Activated CD4-positive, alpha-beta T cell treated with anti-CD3 and anti-CD28 coated beads, Interleukin-2, amount 10 ng/mL, durations not matched to agents 24 days and 14 days (primary cell): Measurements from ENCODE around the gene DSC3. TPM values are rescaled to one million over a fixed set of nuclear protein-coding genes. Genes with fewer than 3 reads are reported as not detected.
"Not testable (repeated sequence)": the region's sequence is repeated elsewhere in the genome, so short reads cannot be mapped to it uniquely, and the experiment has no call there.

Experiments used
- DNase-seq: peaks from one replicate; pipeline ENCODE4 v3.0.0; 2022
- H3K27ac Mint-ChIP-seq: one replicate; pipeline ENCODE4 v1.8.0; 2022; ENCODE audit warnings: mild to moderate bottlenecking, mixed read lengths
- H3K27me3 Mint-ChIP-seq: one replicate; pipeline ENCODE4 v1.8.0; 2022; ENCODE audit warnings: mixed read lengths
- H3K36me3 Mint-ChIP-seq: one replicate; pipeline ENCODE4 v1.8.0; 2022; ENCODE audit warnings: low read depth, mild to moderate bottlenecking, mixed read lengths
- H3K4me1 Mint-ChIP-seq: one replicate; pipeline ENCODE4 v1.8.0; 2021; ENCODE audit warnings: mixed read lengths
- H3K4me3 Mint-ChIP-seq: one replicate; pipeline ENCODE4 v1.8.0; 2022; ENCODE audit warnings: mild to moderate bottlenecking, moderate library complexity, mixed read lengths
- H3K9me3 Mint-ChIP-seq: one replicate; pipeline ENCODE4 v1.8.0; 2021; ENCODE audit warnings: mixed read lengths
- intact Hi-C: fragments of 100-400 bp; cut with micrococcal nuclease; formaldehyde crosslinking; loops from one replicate; pipeline ENCODE4 v1.15.1; 2023
- total RNA-seq: library from RNA; stranded (reverse); gene quantifications from 2 replicates; pipeline ENCODE4 v1.2.3, GENCODE V29; 2022

Gene DSC3
- total RNA-seq, 1 donor from 2014 or later: not detected

- Mint-ChIP-seq H3K27ac (no peak overlapping the region), H3K4me3 (no peak overlapping the region), H3K9me3 (no peaks in the 10 kb centered on the region), H3K4me1 (no peaks in the 10 kb centered on the region), H3K36me3 (no peaks in the 10 kb centered on the region), H3K27me3 (no peaks in the 10 kb centered on the region)
- intact Hi-C loops: loop anchor here (10.0 kb wide), 1 partner anchor 58 kb away; no protein-coding TSS in a partner anchor
- DNase-seq: no peak
Observed at GRCh38 chr18:30982285-30982992, 60.1 kb downstream of the DSC3 start.

DNA sequence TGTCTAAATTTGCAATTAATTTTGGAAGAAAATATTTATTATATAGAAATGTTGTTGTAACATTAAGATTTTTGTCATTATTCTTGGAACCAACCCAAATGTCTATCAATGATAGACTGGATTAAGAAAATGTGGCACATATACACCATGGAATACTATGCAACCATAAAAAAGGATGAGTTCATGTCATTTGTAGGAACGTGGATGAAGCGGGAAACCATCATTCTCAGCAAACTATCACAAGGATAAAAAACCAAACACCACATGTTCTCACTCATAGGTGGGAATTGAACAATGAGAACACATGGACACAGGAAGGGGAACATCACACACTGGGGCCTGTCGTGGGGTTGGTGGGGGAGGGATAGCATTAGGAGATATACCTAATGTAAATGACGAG, 64.5 kb downstream of the DSC3 start:
- H3K36me3 Mint-ChIP-seq, H3K27ac Mint-ChIP-seq, H3K4me1 Mint-ChIP-seq, DNase-seq, H3K4me3 Mint-ChIP-seq, H3K27me3 Mint-ChIP-seq, H3K9me3 Mint-ChIP-seq: not testable (repeated sequence)
- intact Hi-C loops: loop anchor here (10.0 kb wide), 1 partner anchor 1103 kb away; no protein-coding TSS in a partner anchor

DNA sequence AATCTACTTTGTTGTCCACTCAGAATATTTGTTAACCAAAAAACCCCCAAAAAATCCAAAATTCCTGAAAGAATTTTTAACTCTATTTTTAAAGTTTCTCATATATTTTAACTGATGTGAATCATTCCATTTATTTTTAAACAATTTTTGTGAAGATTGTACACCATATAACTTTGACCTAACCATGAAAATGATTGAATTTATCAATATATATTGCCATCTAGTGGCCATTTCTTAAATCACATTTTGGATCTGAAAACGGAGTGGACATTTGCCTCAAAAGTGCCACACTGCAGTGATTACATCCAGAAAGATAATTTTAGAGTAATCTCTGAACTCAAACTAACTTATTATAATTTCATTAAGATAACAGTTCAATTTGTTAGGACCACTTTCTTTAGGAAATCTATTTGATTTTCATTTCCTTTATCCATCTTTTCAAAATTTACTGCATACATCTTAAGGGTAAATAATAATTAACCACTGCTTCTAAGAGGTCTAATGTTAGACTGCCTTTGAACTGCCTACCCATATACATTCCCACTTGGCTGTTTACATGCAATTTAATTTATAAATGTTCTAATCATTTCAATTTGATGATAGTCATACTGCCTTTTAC, 71.1 kb downstream of the DSC3 start:
- no peaks in the 10 kb centered on the region for H3K9me3 Mint-ChIP-seq
- DNase-seq: no peak
- H3K4me1 Mint-ChIP-seq: no peaks in the 10 kb centered on the region
- H3K27me3 Mint-ChIP-seq: no peaks in the 10 kb centered on the region
- H3K36me3 Mint-ChIP-seq: no peaks in the 10 kb centered on the region
- intact Hi-C loops: loop anchor here (10.0 kb wide), 1 partner anchor 1097 kb away; no protein-coding TSS in a partner anchor
- no peak overlapping the region for H3K4me3 Mint-ChIP-seq
- no peak overlapping the region for H3K27ac Mint-ChIP-seq

GRCh38 chr18:30970196-30970816, 72.2 kb downstream of the DSC3 start:
- H3K36me3 Mint-ChIP-seq: no peaks in the 10 kb centered on the region
- intact Hi-C loops: loop anchor here (10.0 kb wide), 1 partner anchor 1096 kb away; no protein-coding TSS in a partner anchor
- H3K4me3 Mint-ChIP-seq: no peak overlapping the region
- H3K4me1 Mint-ChIP-seq: no peaks in the 10 kb centered on the region
- DNase-seq: no peak
- H3K27me3 Mint-ChIP-seq: no peaks in the 10 kb centered on the region
- H3K9me3 Mint-ChIP-seq: no peaks in the 10 kb centered on the region
- no peak overlapping the region for H3K27ac Mint-ChIP-seq

- Mint-ChIP-seq H3K4me1 (no peaks in the 10 kb centered on the region), H3K4me3 (no peak overlapping the region), H3K27ac (no peak overlapping the region), H3K9me3 (no peaks in the 10 kb centered on the region), H3K27me3 (no peaks in the 10 kb centered on the region), H3K36me3 (no peaks in the 10 kb centered on the region)
- DNase-seq: no peak
- intact Hi-C loops: loop anchor here (10.0 kb wide), 1 partner anchor 1095 kb away; no protein-coding TSS in a partner anchor
Observed at GRCh38 chr18:30969670-30970170, 72.8 kb downstream of the DSC3 start.

- Mint-ChIP-seq H3K27ac (no peak overlapping the region), H3K9me3 (no peaks in the 10 kb centered on the region), H3K36me3 (no peaks in the 10 kb centered on the region), H3K4me1 (no peaks in the 10 kb centered on the region), H3K27me3 (no peaks in the 10 kb centered on the region), H3K4me3 (no peak overlapping the region)
- intact Hi-C loops: no loop called here
- DNase-seq: no peak
Observed at GRCh38 chr18:30967701-30968100, 74.8 kb downstream of the DSC3 start.

DNA sequence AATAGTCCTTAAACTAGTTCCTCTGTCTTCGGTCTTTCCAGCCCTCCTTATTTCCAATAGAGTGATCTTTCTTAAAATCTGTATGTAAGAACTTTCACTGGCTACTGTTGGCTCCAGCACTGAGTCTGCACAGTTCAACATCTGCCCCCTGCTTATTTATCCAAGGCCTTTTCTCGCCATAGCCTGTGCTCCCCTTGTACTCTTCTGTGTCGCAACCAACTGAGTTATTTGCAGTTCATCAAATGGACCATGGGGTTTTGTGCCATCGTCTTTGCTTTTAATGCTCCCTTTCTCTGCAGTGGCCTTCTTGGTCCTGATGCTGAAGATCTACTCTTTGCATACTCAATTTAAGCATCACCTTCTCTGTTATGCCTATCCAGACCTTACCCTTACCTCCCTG, 77.3 kb downstream of the DSC3 start:
- Mint-ChIP-seq H3K9me3 (no peaks in the 10 kb centered on the region), H3K36me3 (no peaks in the 10 kb centered on the region), H3K4me3 (no peak overlapping the region), H3K27me3 (no peaks in the 10 kb centered on the region), H3K4me1 (no peaks in the 10 kb centered on the region), H3K27ac (no peak overlapping the region)
- intact Hi-C loops: no loop called here
- DNase-seq: no peak

GRCh38 chr18:30960661-30961060, 81.9 kb downstream of the DSC3 start:
- no peak for DNase-seq
- Mint-ChIP-seq H3K4me3 (no peak overlapping the region), H3K36me3 (no peaks in the 10 kb centered on the region), H3K27ac (no peak overlapping the region), H3K4me1 (no peaks in the 10 kb centered on the region), H3K27me3 (no peaks in the 10 kb centered on the region), H3K9me3 (no peaks in the 10 kb centered on the region)
- intact Hi-C loops: no loop called here

- Mint-ChIP-seq H3K36me3 (no peaks in the 10 kb centered on the region), H3K27me3 (no peaks in the 10 kb centered on the region), H3K9me3 (no peaks in the 10 kb centered on the region), H3K4me1 (no peaks in the 10 kb centered on the region), H3K27ac (no peak overlapping the region), H3K4me3 (no peak overlapping the region)
- DNase-seq: no peak
- intact Hi-C loops: no loop called here
Observed at GRCh38 chr18:30957066-30957465, 85.5 kb downstream of the DSC3 start.

DNA sequence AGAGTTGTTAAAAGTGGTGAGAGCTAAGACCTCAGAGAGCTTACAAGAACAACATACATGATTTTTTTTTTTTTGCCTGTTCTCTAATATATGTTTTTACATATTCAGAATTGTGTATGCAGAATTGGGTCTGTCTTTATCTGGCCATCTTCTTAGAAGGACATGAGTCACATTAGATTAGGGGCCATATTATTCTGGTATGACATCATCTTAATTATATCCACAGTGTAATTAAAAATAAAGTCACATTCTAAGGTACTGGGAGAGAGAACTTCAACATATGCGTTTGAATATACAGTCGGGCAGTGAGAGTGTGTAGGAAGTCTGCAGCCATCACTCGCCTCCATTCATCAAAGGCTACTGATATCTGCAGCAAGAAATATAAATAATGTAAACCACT, 88.3 kb downstream of the DSC3 start:
- Mint-ChIP-seq H3K27ac (no peak overlapping the region), H3K4me3 (no peak overlapping the region), H3K27me3 (no peaks in the 10 kb centered on the region), H3K36me3 (no peaks in the 10 kb centered on the region), H3K9me3 (no peaks in the 10 kb centered on the region), H3K4me1 (no peaks in the 10 kb centered on the region)
- intact Hi-C loops: no loop called here
- DNase-seq: no peak

GRCh38 chr18:30945761-30946160, 96.8 kb downstream of the DSC3 start:
- no peak for DNase-seq
- Mint-ChIP-seq H3K27me3 (no peaks in the 10 kb centered on the region), H3K4me3 (no peak overlapping the region), H3K9me3 (no peaks in the 10 kb centered on the region), H3K27ac (no peak overlapping the region), H3K36me3 (no peaks in the 10 kb centered on the region), H3K4me1 (no peaks in the 10 kb centered on the region)
- intact Hi-C loops: no loop called here

GRCh38 chr18:30944773-30945417, 97.6 kb downstream of the DSC3 start:
- no peaks in the 10 kb centered on the region for H3K36me3 Mint-ChIP-seq

GRCh38 chr18:30940952-30941539, 101.5 kb downstream of the DSC3 start:
- no peak overlapping the region for H3K27ac Mint-ChIP-seq
- H3K9me3 Mint-ChIP-seq: no peaks in the 10 kb centered on the region
- H3K4me1 Mint-ChIP-seq: no peaks in the 10 kb centered on the region
- no peak for DNase-seq
- no peaks in the 10 kb centered on the region for H3K27me3 Mint-ChIP-seq
- intact Hi-C loops: no loop called here
- H3K4me3 Mint-ChIP-seq: no peak overlapping the region
- no peaks in the 10 kb centered on the region for H3K36me3 Mint-ChIP-seq

More at GRCh38 chr18:30944773-30945417, 97.6 kb downstream of the DSC3 start:
- Mint-ChIP-seq H3K27ac (no peak overlapping the region), H3K27me3 (no peaks in the 10 kb centered on the region), H3K9me3 (no peaks in the 10 kb centered on the region), H3K4me1 (no peaks in the 10 kb centered on the region), H3K4me3 (no peak overlapping the region)
- intact Hi-C loops: no loop called here
- no peak for DNase-seq
